ENCODE measurements around the gene CAMK1D. TPM values are rescaled to one million over a fixed set of nuclear protein-coding genes. Genes with fewer than 3 reads are reported as not detected.

The CAMK1D gene
- total and polyA plus RNA-seq, 2 of the 8 experiments (the other 6 are each of a cell fraction or from before 2014, with no cell fraction given) = 3.5 to 10.6 TPM

DNA sequence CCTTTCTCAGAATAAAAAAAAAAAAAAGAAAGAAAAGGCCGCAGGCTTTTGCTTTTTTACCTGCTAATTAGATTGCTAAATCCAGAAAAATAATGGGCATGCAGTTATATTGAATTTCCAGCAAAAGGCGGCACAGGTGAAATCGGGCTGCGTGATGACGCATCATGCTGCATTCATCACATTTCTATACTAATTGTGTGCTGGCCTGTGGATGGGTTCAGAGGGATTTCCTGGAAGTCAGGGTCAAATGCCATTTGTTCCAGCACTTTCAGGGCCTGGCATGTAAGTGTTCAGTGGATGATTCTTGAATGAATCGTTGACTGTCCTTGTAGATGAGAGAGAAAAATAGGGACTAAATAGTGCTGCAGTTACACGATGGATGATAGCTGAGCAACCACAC is 292.7 kb downstream of the CAMK1D start:
- Histone ChIP-seq H3K14ac (ENCODE audit: insufficient read length) (no peak overlapping the region), H3K23ac (ENCODE audit: insufficient read length) (no peak overlapping the region), H2BK15ac (ENCODE audit: low read length) (no peak overlapping the region), H4K5ac (ENCODE audit: insufficient read length, low read depth, low read length) (no peak overlapping the region), H2AFZ (ENCODE audit: low read length) (no peak overlapping the region), H3K27ac (ENCODE audit: low read depth, low read length) (no peak overlapping the region), H3K4ac (replicated peaks; ENCODE audit: insufficient read length, low read depth, low read length) (no peak overlapping the region), H3K36me3 (ENCODE audit: control insufficient read depth in 2 of 4, insufficient read depth in 4 of 4, low read length in 3 of 4) (no peaks in the 10 kb centered on the region), H2BK20ac (ENCODE audit: low read length) (no peak overlapping the region), H4K8ac (ENCODE audit: extremely low read depth, insufficient read depth, low read length) (no peak overlapping the region), H2AK5ac (ENCODE audit: low read depth, low read length) (no peak overlapping the region), H3K79me1 (ENCODE audit: low read depth, low read length) (no peaks in the 10 kb centered on the region), H3K56ac (replicated peaks; ENCODE audit: insufficient read length, low read depth, low read length) (no peak overlapping the region), H3K9ac (replicated peaks in 1 of 4; ENCODE audit: extremely low read depth in 1 of 4, low read depth in 3 of 4, low read length in 3 of 4) (no peak overlapping the region), H4K20me1 (replicated peaks in 1 of 2; ENCODE audit: control insufficient read depth in 1 of 2, insufficient read depth in 2 of 2, low read length in 2 of 2) (no peaks in the 10 kb centered on the region), H2BK12ac (ENCODE audit: low read depth, low read length) (no peak overlapping the region), H4K91ac (replicated peaks; ENCODE audit: insufficient read length, low read length) (no peak overlapping the region), H3K18ac (ENCODE audit: extremely low read depth, low read length) (no peak overlapping the region; the same call in 1 of the 2 replicates), H2BK5ac (ENCODE audit: low read depth, low read length) (no peak overlapping the region), H2BK120ac (replicated peaks; ENCODE audit: low read depth, low read length) (no peak overlapping the region), H3K4me2 (ENCODE audit: insufficient read depth in 1 of 2, low read depth in 2 of 2, low read length in 2 of 2) (no peak overlapping the region), H3K9me3 (ENCODE audit: insufficient read depth in 2 of 2, low read depth in 1 of 2, low read length in 1 of 2) (no peaks in the 10 kb centered on the region), H3K27me3 (replicated peaks in 1 of 4; ENCODE audit: control insufficient read depth in 3 of 4, extremely low read depth in 1 of 4, insufficient read depth in 3 of 4, low read length in 3 of 4) (no peaks in the 10 kb centered on the region), H3K4me1 (replicated peaks in 1 of 4; ENCODE audit: control insufficient read depth in 3 of 4, insufficient read depth in 4 of 4, low read length in 3 of 4) (peaks cover 4 to 11% (median 7%) of the 10 kb centered on the region in 4 experiments; a peak in 6 of 7 replicates), H3K4me3 (ENCODE audit: extremely low read depth in 1 of 4, insufficient read depth in 2 of 4, low read depth in 3 of 4, low read length in 4 of 4) (no peak overlapping the region), H3K79me2 (ENCODE audit: control insufficient read depth in 1 of 2, insufficient read depth in 2 of 2, low read length in 2 of 2) (no peaks in the 10 kb centered on the region), H3K23me2 (ENCODE audit: low read depth, low read length) (no peaks in the 10 kb centered on the region)
- TF ChIP-seq SP2 (IDR thresholded peaks at IDR 0.05; ENCODE audit: low read length) (no peak), SIX5 (IDR thresholded peaks at IDR 0.05; ENCODE audit: low read depth, low read length) (no peak), RFX5 (IDR thresholded peaks at IDR 0.05; ENCODE audit: borderline replicate concordance, low read depth, low read length) (no peak), HDAC6 (IDR thresholded peaks at IDR 0.05; ENCODE audit: low read depth, low read length) (no peak), POU5F1 (IDR thresholded peaks at IDR 0.05; ENCODE audit: low read depth, low read length) (no peak), SP1 (IDR thresholded peaks at IDR 0.05; ENCODE audit: low read depth, low read length) (no peak), BRCA1 (IDR thresholded peaks at IDR 0.05; ENCODE audit: low read depth, low read length) (no peak), CHD2 (IDR thresholded peaks at IDR 0.05; ENCODE audit: low read length) (no peak), SUZ12 (IDR thresholded peaks at IDR 0.05; ENCODE audit: low read length) (no peak)
- FAIRE-seq = no peak
- WGBS, 2 experiments (ENCODE audit: extremely low coverage in 1 of 2, insufficient coverage in 1 of 2, insufficient read length in 1 of 2, insufficient replicate concordance in 2 of 2, low coverage in 1 of 2, low lambda C conversion rate in 2 of 2, missing lambda C conversion rate in 1 of 2) = 92% methylated on average over 7 of the region's 7 CpGs; no CpG with 5 or more reads in 1 of the 2 experiments
- ChIA-PET CTCF (ENCODE audit: partially characterized antibody) (no interaction called here), POLR2A (ENCODE audit: partially characterized antibody) (no interaction called here)
- no peak for DNase-seq (ENCODE audit: low read depth in 1 of 2, low spot score in 2 of 2)

Measured in H1 (cell line).